Measurements from ENCODE around the gene KCNK4. TPM values are rescaled to one million over a fixed set of nuclear protein-coding genes. Genes with fewer than 3 reads are reported as not detected.

Gene KCNK4
- total and polyA plus RNA-seq, 2 donors (not counting 3 experiments of a cell fraction or from before 2014, with no cell fraction given), result 0.06 to 0.44 TPM

DNA sequence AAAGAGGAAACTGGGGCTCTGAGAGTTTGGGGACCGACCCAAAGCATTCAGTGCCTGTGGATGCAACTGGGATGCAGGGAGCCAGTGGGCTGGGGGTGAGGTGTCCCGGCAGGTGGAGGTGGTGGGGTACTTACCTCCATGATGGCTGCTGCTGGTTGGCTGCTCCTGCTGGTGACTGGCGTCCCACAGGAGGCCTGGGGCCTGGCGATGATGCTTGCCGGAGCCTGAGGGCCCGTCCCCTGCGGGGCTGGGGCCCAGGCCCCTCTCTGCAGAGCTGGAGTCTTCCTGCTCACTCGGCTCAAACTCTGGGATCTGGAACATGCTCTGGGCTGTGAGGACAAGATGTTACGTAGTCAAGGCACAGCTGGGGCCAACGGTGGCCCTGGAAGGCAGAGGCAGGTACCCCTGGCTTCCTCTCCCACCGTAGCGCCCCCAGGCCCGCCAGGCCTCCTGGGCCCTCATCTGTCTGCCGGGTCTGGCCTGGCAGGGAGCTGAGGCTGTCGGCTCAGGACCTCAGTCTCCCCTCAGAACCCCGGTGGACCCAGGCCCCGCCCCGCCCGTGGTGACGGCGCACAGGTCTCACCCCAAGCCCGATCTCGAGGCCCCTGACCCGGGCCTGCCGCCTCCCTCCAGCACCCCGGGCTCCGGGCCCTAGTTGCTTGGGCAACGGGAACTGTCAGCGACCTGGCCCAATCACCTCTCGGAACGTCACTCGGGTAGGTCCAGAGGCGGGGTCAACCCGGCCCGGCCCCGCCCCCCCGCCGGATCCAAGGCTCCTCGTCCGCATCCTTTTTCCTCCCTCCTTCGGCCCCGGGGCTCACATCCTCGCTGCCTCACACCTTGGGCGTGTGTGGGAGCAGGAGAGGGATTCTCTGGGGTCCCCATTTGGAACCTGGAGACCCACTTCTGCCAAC is 6.8 kb upstream of the KCNK4 start, which contains the start of gene BAD:
Gene BAD (minus strand): TSS at position 618 of the 914 bp plus-strand sequence. CDS start 297 bp downstream, at position 321.
- Histone ChIP-seq H3K27ac (ENCODE audit: insufficient read depth, low read depth, low read length) (peak within 1 kb of the TSS; percentile 35), H3K4me3 (replicated peaks in 1 of 3; ENCODE audit: insufficient read depth in 1 of 3, low read depth in 1 of 3, low read length in 3 of 3) (peak within 1 kb of the TSS; percentile 42 to 49 (median 44)), H3K9me1 (replicated peaks; ENCODE audit: control insufficient read depth, extremely low read depth, insufficient read depth, low read length) (no peaks in the 10 kb centered on the region), H3K9me3 (replicated peaks; ENCODE audit: control insufficient read depth, insufficient read depth, low read length) (no peaks in the 10 kb centered on the region), H2AFZ (ENCODE audit: low read depth, low read length) (peak within 1 kb of the TSS; percentile 75), H3K27me3 (ENCODE audit: control insufficient read depth in 2 of 2, insufficient read depth in 2 of 2, low read length in 2 of 2) (no peaks in the 10 kb centered on the region), H3K4me1 (ENCODE audit: control insufficient read depth, extremely low read depth, insufficient read depth, low read length) (peaks cover 11% of the 10 kb centered on the region), H3K79me2 (ENCODE audit: control insufficient read depth, insufficient read depth, low read length) (peaks cover 2% of the 10 kb centered on the region), H3K36me3 (ENCODE audit: control insufficient read depth in 2 of 2, extremely low read depth in 1 of 2, insufficient read depth in 2 of 2, low read length in 2 of 2) (peaks cover 0 to 5% of the 10 kb centered on the region in 2 experiments), H4K20me1 (replicated peaks; ENCODE audit: control insufficient read depth, extremely low read depth, insufficient read depth, low read length) (no peaks in the 10 kb centered on the region), H3K4me2 (ENCODE audit: insufficient read depth, low read length) (peak within 1 kb of the TSS; percentile 60), H3K9ac (replicated peaks; ENCODE audit: extremely low read depth, insufficient read depth, low read length) (peak within 1 kb of the TSS; percentile 54)
- FAIRE-seq (peak; percentile 95), DNase-seq (ENCODE audit: low read depth, low spot score) (peak; percentile 91)
- intact Hi-C loops (cut with micrococcal nuclease), result loop anchor here (2.0 kb wide), 2 partner anchors 20 to 38 kb away; partner anchors contain the start of genes ESRRA and PPP1R14B
- BruUV-seq (replicated peaks), result TSS peak; percentile 38
- CTCF ChIA-PET, result interaction anchor here (0.7 to 3.5 kb wide), 12 partner anchors 13 to 99 kb away, joined by 3 to 26 read pairs (median 6); partner anchors contain the start of genes CATSPERZ, PRDX5, STIP1 and TRMT112
- TF ChIP-seq POLR2A (IDR thresholded peaks at IDR 0.05; ENCODE audit: low read depth, low read length) (peak; percentile 52), POLR2AphosphoS5 (IDR thresholded peaks at IDR 0.05; ENCODE audit: insufficient read depth, low read depth, low read length) (peak; percentile 66), JUN (IDR thresholded peaks at IDR 0.05; ENCODE audit: borderline replicate concordance, insufficient read depth, insufficient read length, low read depth) (no peak)
- POLR2A ChIA-PET, result interaction anchor here (1.0 kb wide), 1 partner anchor 13 kb away, joined by 3 read pairs; no protein-coding TSS in a partner anchor
- dilution Hi-C loops (cut with MboI; ENCODE audit: extremely low pct_ligation_motif_present, low sequenced_read_pairs), result no loop called here

Data from endothelial cell of umbilical vein (primary cell).